Purkinje cell (primary cell): ENCODE results near the gene LGALSL. TPM values are rescaled to one million over a fixed set of nuclear protein-coding genes. Genes with fewer than 3 reads are reported as not detected.

Experiments used
- polyA plus RNA-seq: library from polyadenylated mRNA; unstranded; fragments of >200 nt; fragmentation: Nextera tagmentation; gene quantifications from 2 replicates; pipeline ENCODE4 v1.2.1, GENCODE V29; 2014

LGALSL gene
- polyA plus RNA-seq = 27.3 and 28.9 TPM in 2 replicates

DNA sequence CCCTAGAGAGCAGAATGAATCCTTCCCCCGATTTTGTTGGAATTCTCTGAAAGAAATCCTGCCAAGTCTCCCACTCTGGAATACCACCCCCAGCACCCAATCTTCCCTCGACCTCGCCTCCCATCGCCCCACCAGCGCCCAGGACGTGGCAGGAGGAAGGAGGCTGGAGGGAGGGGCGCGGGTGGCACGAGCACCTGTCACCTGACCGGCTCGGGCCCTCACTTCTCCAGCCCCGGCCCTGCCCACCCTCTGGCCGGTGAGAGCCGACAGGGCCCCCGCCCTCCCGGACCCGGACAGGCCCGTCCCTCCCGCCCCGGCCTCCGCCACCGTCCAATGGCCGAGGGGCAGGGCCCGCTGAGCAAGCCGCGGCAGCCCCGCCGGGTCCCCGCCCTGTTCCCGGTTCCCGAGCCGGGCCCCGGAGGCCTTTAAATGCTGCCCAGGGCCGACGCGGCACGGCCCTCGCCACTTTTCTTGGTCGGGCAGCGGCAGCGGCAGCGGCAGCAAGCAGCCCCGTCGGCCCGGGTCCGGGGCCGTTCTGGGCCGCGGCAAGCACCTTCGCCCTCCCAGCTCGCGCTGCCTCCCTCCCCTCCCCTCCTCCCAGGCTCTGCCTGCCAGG is at the start of gene LGALSL:
Gene LGALSL, plus strand, starts transcription at position 393 of the 616 bp plus-strand sequence. CDS start 384 bp downstream, outside the sequence.

Other genes with a start within 250 kb of the LGALSL start
- 46.1 and 64.3 TPM in 2 replicates for gene AFTPH, start 70.2 kb downstream of the LGALSL start, polyA plus RNA-seq
- gene SERTAD2, start 199.8 kb downstream of the LGALSL start, polyA plus RNA-seq = 1.5 and 1.7 TPM in 2 replicates